T-cell (primary cell): ENCODE results near the gene DSP. TPM values are rescaled to one million over a fixed set of nuclear protein-coding genes. Genes with fewer than 3 reads are reported as not detected.

Experiments used
- ATAC-seq, 4 experiments: fragments of 200-7000 bp in 3 of 4; fragments of 150-1000 bp in 1 of 4; cut with Tn5 transposase; replicated peaks in 1 of 4; 1 replicate in 3 of 4; 2 replicates in 1 of 4; pipeline ENCODE4 v1.10.0; 2021; ENCODE audit warnings: moderate library complexity in 3 of 4, mild to moderate bottlenecking in 2 of 4, moderate number of reproducible peaks in 1 of 4
- CTCF ChIA-PET, 2 donors: fragments of 300-600 bp; sonication (Branson Sonifier 250); formaldehyde crosslinking; loops; one replicate each; lab custom pipeline; 2022; ENCODE audit warnings: antibody characterized with exemption in 2 of 2; lab: Charles Lee
- POLR2A ChIA-PET, 2 donors: fragments of 300-600 bp; sonication (Branson Sonifier 250); formaldehyde crosslinking; loops; one replicate each; lab custom pipeline; 2022; ENCODE audit warnings: antibody characterized with exemption in 2 of 2; lab: Charles Lee
- DNase-seq, 35 experiments: peaks; one replicate each; pipeline versions ENCODE4 v3.0.0 to v3.0.0-alpha.2; 2013 to 2023
- H3K27ac ChIP-seq: one replicate; pipeline ENCODE4 v1.5.1; 2013; ENCODE audit warnings: low read length
- H3K27me3 ChIP-seq, 2 experiments: replicated peaks in 1 of 2; 1 replicate in 1 of 2; 2 replicates in 1 of 2; pipeline versions ENCODE4 v1.6.1 to v1.7.0; 2013; ENCODE audit warnings: low read length in 1 of 2, mixed read lengths in 1 of 2; ENCODE audit not compliant: control insufficient read depth in 2 of 2, insufficient read depth in 2 of 2; ENCODE audit errors: extremely low read depth in 1 of 2
- H3K36me3 ChIP-seq, 2 donors: 1 replicate in 1 of 2; 2 replicates in 1 of 2; pipeline versions ENCODE4 v1.6.1 to v1.7.0; 2013; ENCODE audit warnings: low read length in 1 of 2; ENCODE audit not compliant: control insufficient read depth in 2 of 2, insufficient read depth in 1 of 2; ENCODE audit errors: extremely low read depth in 1 of 2
- H3K4me1 ChIP-seq, 2 experiments: 1 replicate in 1 of 2; 2 replicates in 1 of 2; pipeline versions ENCODE4 v1.6.1 to v1.7.0; 2013; ENCODE audit warnings: low read length in 2 of 2, mixed read lengths in 1 of 2; ENCODE audit not compliant: insufficient read depth in 2 of 2, control insufficient read depth in 1 of 2; ENCODE audit errors: extremely low read depth in 1 of 2
- H3K4me3 ChIP-seq, 2 donors: 1 replicate in 1 of 2; 2 replicates in 1 of 2; pipeline versions ENCODE4 v1.5.1 to v1.7.0; 2013; ENCODE audit warnings: mild to moderate bottlenecking in 2 of 2, low read length in 1 of 2, moderate library complexity in 1 of 2; ENCODE audit not compliant: control insufficient read depth in 1 of 2; ENCODE audit errors: extremely low read depth in 1 of 2
- H3K9me3 ChIP-seq: 2 replicates; pipeline ENCODE4 v1.7.0; 2013
- H3K27ac Mint-ChIP-seq, 2 donors: one replicate each; pipeline ENCODE4 v1.8.0; 2020 to 2021; ENCODE audit warnings: mild to moderate bottlenecking in 2 of 2, mixed read lengths in 2 of 2
- H3K27me3 Mint-ChIP-seq, 2 donors: one replicate each; pipeline ENCODE4 v1.8.0; 2021 to 2022; ENCODE audit warnings: mixed read lengths in 2 of 2
- H3K36me3 Mint-ChIP-seq: one replicate; pipeline ENCODE4 v1.8.0; 2021; ENCODE audit warnings: mixed read lengths
- H3K4me1 Mint-ChIP-seq, 3 donors: one replicate each; pipeline ENCODE4 v1.8.0; 2020 to 2022; ENCODE audit warnings: mixed read lengths in 3 of 3, mild to moderate bottlenecking in 1 of 3
- H3K4me3 Mint-ChIP-seq, 3 donors: one replicate each; pipeline ENCODE4 v1.8.0; 2020 to 2022; ENCODE audit warnings: mild to moderate bottlenecking in 3 of 3, mixed read lengths in 3 of 3, moderate library complexity in 3 of 3
- H3K9me3 Mint-ChIP-seq, 3 donors: one replicate each; pipeline ENCODE4 v1.8.0; 2020 to 2022; ENCODE audit warnings: mixed read lengths in 3 of 3
- WGBS: methylation state at CpG from one replicate; pipeline ENCODE4 v1.1.5; 2013; ENCODE audit warnings: missing lambda C conversion rate; ENCODE audit not compliant: insufficient coverage; 5-methylcytosine and 5-hydroxymethylcytosine counted together
- total RNA-seq, 35 experiments: library from RNA in 6 of 35; stranded (reverse) in 6 of 35; fragments of 120-200 nt in 1 of 35; gene quantifications; one replicate each; pipeline versions ENCODE4 v1.2.1 to v1.2.4 and lab custom pipeline; 2013 to 2026

DSP gene
- total RNA-seq, 5 donors from 2014 or later (not counting 1 experiment from before 2014, with no cell fraction given): 0.12 to 1.0 (median 0.80) TPM; not detected in 1

DNA sequence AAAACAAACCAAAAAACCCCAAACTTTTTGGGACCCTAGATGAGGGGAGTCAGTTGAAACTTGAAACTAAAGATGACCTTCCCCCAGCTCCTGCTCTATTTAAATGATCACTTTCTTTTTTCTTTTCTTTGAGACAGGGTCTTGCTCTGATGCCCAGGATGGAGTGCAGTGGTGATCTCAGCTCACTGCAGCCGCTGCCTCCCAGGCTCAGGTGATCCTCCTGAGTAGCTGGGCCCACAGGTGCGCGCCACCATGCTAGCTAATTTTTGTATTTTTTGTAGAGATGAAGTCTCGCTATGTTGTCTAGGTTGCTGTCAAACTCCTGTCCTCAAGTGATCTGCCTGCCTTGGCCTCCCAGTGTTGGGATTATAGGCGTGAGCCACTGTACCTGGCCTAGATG, 7.3 kb upstream of the DSP start:
- CTCF ChIA-PET: interaction anchor here in 1 of 2 donors (0.6 kb wide), 2 partner anchors 11 to 798 kb away, joined by 4 to 5 read pairs; no protein-coding TSS in a partner anchor
- no peak overlapping the region for H3K27ac Mint-ChIP-seq
- DNase-seq (no peak), ATAC-seq (no peak)
- no peak overlapping the region for H3K4me3 ChIP-seq
- H3K27me3 Mint-ChIP-seq: peaks cover 29 to 43% of the 10 kb centered on the region in 2 donors
- no peak overlapping the region for H3K27ac ChIP-seq
- no peak overlapping the region for H3K4me3 Mint-ChIP-seq
- H3K36me3 Mint-ChIP-seq: no peaks in the 10 kb centered on the region
- no peaks in the 10 kb centered on the region for H3K9me3 Mint-ChIP-seq
- H3K4me1 Mint-ChIP-seq: no peaks in the 10 kb centered on the region
- no peaks in the 10 kb centered on the region for H3K4me1 ChIP-seq
- WGBS: 97% methylated on average over 4 of the region's 5 CpGs
- H3K27me3 ChIP-seq: peaks cover 10 to 20% of the 10 kb centered on the region in 2 experiments
- POLR2A ChIA-PET: no interaction called here
- no peaks in the 10 kb centered on the region for H3K36me3 ChIP-seq
- H3K9me3 ChIP-seq: no peaks in the 10 kb centered on the region

DNA sequence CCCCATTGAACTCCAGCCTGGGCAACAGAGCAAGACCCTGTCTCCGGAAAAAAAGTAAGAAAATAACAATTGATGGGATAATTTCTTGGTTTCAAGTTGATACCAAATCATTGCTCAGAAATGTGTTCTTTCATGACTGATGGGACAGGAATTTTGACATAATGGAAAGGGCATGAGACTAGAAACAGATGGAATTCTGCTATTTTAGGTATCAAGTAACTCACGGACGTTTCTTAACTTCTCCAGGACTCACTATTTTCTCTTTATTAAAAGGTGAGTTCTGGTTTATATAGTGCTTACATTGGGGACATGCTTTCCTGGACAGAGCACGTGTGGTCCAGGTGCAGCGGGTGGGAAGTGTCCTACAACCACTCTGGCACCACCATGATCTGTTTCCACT, 6.0 kb upstream of the DSP start:
- 80% methylated on average over 1 of the region's 5 CpGs for WGBS
- Mint-ChIP-seq H3K27ac (no peak overlapping the region), H3K9me3 (no peaks in the 10 kb centered on the region), H3K4me3 (no peak overlapping the region), H3K4me1 (peaks cover under 1 to 3% (median 2%) of the 10 kb centered on the region in 3 donors), H3K27me3 (peaks cover 40 to 52% of the 10 kb centered on the region in 2 donors), H3K36me3 (no peaks in the 10 kb centered on the region)
- POLR2A ChIA-PET: no interaction called here
- ATAC-seq (no peak), DNase-seq (no peak)
- Histone ChIP-seq H3K4me1 (peaks cover 0 to 1% of the 10 kb centered on the region in 2 experiments), H3K4me3 (no peak overlapping the region), H3K9me3 (no peaks in the 10 kb centered on the region), H3K36me3 (no peaks in the 10 kb centered on the region), H3K27ac (no peak overlapping the region), H3K27me3 (peaks cover 17 to 23% of the 10 kb centered on the region in 2 experiments)
- CTCF ChIA-PET: no interaction called here

DNA sequence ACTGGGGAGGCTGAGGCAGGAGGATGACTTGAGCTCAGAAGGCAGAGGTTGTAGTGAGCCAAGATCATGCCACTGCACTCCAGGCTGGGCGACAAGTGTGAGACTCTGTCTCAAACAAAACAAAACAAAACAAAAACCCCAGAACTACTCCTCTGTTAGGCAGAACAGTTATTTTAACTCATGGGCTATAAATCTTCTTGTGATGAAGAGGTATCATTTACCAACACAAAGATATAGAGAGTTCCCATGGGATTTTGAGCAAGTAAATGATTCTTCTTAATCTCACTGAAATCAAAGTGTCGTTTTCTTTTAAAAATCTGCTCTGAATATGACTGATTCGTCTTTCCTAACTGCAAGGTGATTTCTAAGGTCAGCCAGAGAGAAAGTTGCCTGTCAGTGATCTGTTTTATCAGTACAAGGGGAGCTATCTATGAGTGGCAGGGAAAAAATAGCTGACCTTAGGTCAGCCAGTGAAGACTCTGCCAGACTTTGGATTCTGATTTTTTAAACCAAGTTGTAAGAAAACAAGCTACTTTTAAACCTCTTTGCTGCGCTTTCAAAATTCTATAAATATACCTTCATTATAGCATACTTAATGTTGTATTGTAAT, 3.8 kb upstream of the DSP start:
- Histone ChIP-seq H3K4me1 (peaks cover 10 to 19% of the 10 kb centered on the region in 2 experiments), H3K4me3 (no peak overlapping the region), H3K27ac (no peak overlapping the region), H3K27me3 (peaks cover 21 to 38% of the 10 kb centered on the region in 2 experiments), H3K9me3 (no peaks in the 10 kb centered on the region), H3K36me3 (no peaks in the 10 kb centered on the region)
- Mint-ChIP-seq H3K4me1 (peaks cover 6 to 11% (median 11%) of the 10 kb centered on the region in 3 donors), H3K4me3 (no peak overlapping the region), H3K36me3 (no peaks in the 10 kb centered on the region), H3K27ac (no peak overlapping the region), H3K9me3 (no peaks in the 10 kb centered on the region), H3K27me3 (peaks cover 44 to 62% of the 10 kb centered on the region in 2 donors)
- ChIA-PET POLR2A (no interaction called here), CTCF (interaction anchor here in 1 of 2 donors (0.6 kb wide), 1 partner anchor 87 kb away, joined by 3 read pairs; no protein-coding TSS in a partner anchor)
- ATAC-seq (no peak), DNase-seq (no peak)
- 80% methylated on average over 1 of the region's 4 CpGs for WGBS

GRCh38 chr6:7538484-7538883, 3.0 kb upstream of the DSP start:
- ChIA-PET POLR2A (no interaction called here), CTCF (no interaction called here)
- Histone ChIP-seq H3K27me3 (peaks cover 21 to 43% of the 10 kb centered on the region in 2 experiments), H3K4me3 (no peak overlapping the region), H3K36me3 (no peaks in the 10 kb centered on the region), H3K4me1 (peaks cover 10 to 24% of the 10 kb centered on the region in 2 experiments), H3K27ac (no peak overlapping the region), H3K9me3 (no peaks in the 10 kb centered on the region)
- no peaks in the 10 kb centered on the region for H3K36me3 Mint-ChIP-seq
- H3K27ac Mint-ChIP-seq: no peak overlapping the region
- peaks cover 6 to 13% (median 11%) of the 10 kb centered on the region in 3 donors for H3K4me1 Mint-ChIP-seq
- H3K4me3 Mint-ChIP-seq: no peak overlapping the region
- H3K9me3 Mint-ChIP-seq: no peaks in the 10 kb centered on the region
- no peak for DNase-seq
- H3K27me3 Mint-ChIP-seq: peaks cover 42 to 63% of the 10 kb centered on the region in 2 donors
- no peak for ATAC-seq
- WGBS: 57% methylated on average over 1 of the region's 5 CpGs

- Mint-ChIP-seq H3K9me3 (no peaks in the 10 kb centered on the region), H3K4me3 (peak overlapping the region; percentile 65 to 72 (median 69)), H3K36me3 (no peaks in the 10 kb centered on the region), H3K27me3 (peaks cover 57 to 77% of the 10 kb centered on the region in 2 donors), H3K27ac (no peak overlapping the region), H3K4me1 (peaks cover 6 to 16% (median 15%) of the 10 kb centered on the region in 3 donors)
- ATAC-seq (no peak), DNase-seq (no peak)
- Histone ChIP-seq H3K4me3 (peak overlapping the region in 1 of 2 donors; percentile 62), H3K27me3 (peaks cover 28 to 51% of the 10 kb centered on the region in 2 experiments), H3K27ac (no peak overlapping the region), H3K36me3 (no peaks in the 10 kb centered on the region), H3K4me1 (peaks cover 10 to 24% of the 10 kb centered on the region in 2 experiments), H3K9me3 (no peaks in the 10 kb centered on the region)
- POLR2A ChIA-PET: no interaction called here
- CTCF ChIA-PET: no interaction called here
- WGBS: 31% methylated on average over 11 of the region's 17 CpGs
Observed at GRCh38 chr6:7540595-7540994, 876 bp upstream of the DSP start.

GRCh38 chr6:7542065-7542873, 798 bp downstream of the DSP start:
- ATAC-seq: peak in 1 of 4 experiments; percentile 27
- Mint-ChIP-seq H3K9me3 (no peaks in the 10 kb centered on the region), H3K27me3 (peaks cover 52 to 71% of the 10 kb centered on the region in 2 donors), H3K4me1 (peaks cover 6 to 16% (median 15%) of the 10 kb centered on the region in 3 donors), H3K27ac (no peak overlapping the region), H3K4me3 (peak overlapping the region; percentile 72 to 78 (median 75)), H3K36me3 (no peaks in the 10 kb centered on the region)
- peak in 4 of 35 experiments; percentile 1 to 8 (median 4) for DNase-seq
- POLR2A ChIA-PET: no interaction called here
- no peaks in the 10 kb centered on the region for H3K9me3 ChIP-seq
- H3K27ac ChIP-seq: no peak overlapping the region
- CTCF ChIA-PET: interaction anchor here in 1 of 2 donors (0.6 kb wide), 1 partner anchor 1227 kb away, joined by 3 read pairs; no protein-coding TSS in a partner anchor
- whole genome bisulfite sequencing: 3% methylated on average over 63 of the region's 80 CpGs
- H3K4me3 ChIP-seq: peak overlapping the region; percentile 37 to 69
- H3K36me3 ChIP-seq: no peaks in the 10 kb centered on the region
- peaks cover 33 to 50% of the 10 kb centered on the region in 2 experiments for H3K27me3 ChIP-seq
- peaks cover 10 to 24% of the 10 kb centered on the region in 2 experiments for H3K4me1 ChIP-seq
